ENCODE data around the gene ETV3L.

DNA sequence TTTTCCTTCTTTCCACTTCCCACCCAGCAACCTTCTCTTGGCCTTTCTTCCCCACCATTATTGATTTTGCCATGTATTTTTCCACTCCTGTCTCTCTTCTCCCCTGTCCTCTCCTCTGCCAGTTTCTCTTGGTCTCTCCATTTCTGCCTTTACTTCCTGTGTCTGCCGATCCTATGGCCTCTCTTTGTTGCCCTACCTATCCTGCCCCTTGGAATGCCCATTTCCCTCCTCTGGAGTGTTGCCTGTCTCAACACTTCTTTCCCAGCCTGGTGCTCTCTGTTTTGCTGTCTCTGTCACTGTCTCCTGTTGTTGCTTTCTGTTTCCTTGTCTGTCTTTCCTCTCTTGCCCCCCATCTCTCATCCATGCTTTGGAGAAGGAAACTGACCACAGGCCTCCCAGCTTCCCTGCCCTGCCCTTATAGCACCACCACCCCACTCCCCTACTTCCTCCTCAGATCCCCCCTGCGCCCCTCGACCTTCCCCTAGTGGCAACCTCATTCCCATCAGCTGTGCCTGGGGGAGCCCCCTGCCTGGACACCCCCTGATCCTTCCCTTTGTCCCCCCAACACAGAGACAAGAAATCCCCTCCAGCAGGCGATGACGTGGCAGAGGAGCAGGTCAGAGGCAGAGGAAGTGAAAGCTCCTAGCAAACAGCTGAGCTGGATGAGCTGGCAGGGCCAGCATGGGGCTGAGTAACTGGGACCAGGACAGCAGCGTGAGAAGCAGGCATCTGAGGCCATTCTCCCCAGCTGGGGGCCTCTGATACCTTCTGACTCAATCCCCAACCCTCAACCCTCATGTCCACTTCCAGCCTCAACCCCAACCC, 6.6 kb upstream of the ETV3L start:
- TF ChIP-seq, protein P1, sequence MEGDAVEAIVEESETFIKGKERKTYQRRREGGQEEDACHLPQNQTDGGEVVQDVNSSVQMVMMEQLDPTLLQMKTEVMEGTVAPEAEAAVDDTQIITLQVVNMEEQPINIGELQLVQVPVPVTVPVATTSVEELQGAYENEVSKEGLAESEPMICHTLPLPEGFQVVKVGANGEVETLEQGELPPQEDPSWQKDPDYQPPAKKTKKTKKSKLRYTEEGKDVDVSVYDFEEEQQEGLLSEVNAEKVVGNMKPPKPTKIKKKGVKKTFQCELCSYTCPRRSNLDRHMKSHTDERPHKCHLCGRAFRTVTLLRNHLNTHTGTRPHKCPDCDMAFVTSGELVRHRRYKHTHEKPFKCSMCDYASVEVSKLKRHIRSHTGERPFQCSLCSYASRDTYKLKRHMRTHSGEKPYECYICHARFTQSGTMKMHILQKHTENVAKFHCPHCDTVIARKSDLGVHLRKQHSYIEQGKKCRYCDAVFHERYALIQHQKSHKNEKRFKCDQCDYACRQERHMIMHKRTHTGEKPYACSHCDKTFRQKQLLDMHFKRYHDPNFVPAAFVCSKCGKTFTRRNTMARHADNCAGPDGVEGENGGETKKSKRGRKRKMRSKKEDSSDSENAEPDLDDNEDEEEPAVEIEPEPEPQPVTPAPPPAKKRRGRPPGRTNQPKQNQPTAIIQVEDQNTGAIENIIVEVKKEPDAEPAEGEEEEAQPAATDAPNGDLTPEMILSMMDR (IDR thresholded peaks at IDR 0.05; ENCODE audit: borderline replicate concordance, extremely low read depth, low read length, poor library complexity, severe bottlenecking): no peak
- no peak for TF ChIP-seq EZH2 (IDR thresholded peaks at IDR 0.05; ENCODE audit: borderline replicate concordance, low read depth, low read length, severe bottlenecking)

All from DND-41 (cell line).